ENCODE results near the gene SOX12. TPM values are rescaled to one million over a fixed set of nuclear protein-coding genes. Genes with fewer than 3 reads are reported as not detected.

SOX12 gene
- total RNA-seq, 1 experiment from 2014 or later, result 40.4 TPM

- TF ChIP-seq JUND (IDR thresholded peaks at IDR 0.05) (no peak), POLR2AphosphoS5 (IDR thresholded peaks at IDR 0.05; ENCODE audit: low read depth, low read length) (peak; percentile 47; the same call in 1 of the 2 replicates), MAX (IDR thresholded peaks at IDR 0.05) (no peak), SRF (IDR thresholded peaks at IDR 0.05; ENCODE audit: low read depth) (no peak), YY1 (IDR thresholded peaks at IDR 0.05; ENCODE audit: extremely low read depth, insufficient replicate concordance, low read depth, low read length) (no peak)
- ChIA-PET POLR2A (interaction anchor here (0.7 to 29.0 kb wide), 5 partner anchors 9 to 282 kb away, joined by 3 to 779 read pairs (median 8); partner anchors contain the start of genes CSNK2A1, RBCK1 and TRIB3), CTCF (no interaction called here), RAD21 (ENCODE audit: low non-redundant PET in 1 of 2, low total read pairs in 2 of 2, uncharacterized antibody in 2 of 2, unreplicated experiment in 2 of 2) (no interaction called here)
- intact Hi-C loops (cut with micrococcal nuclease), result loop anchor here (5.0 kb wide), 1 partner anchor 37 kb away; no protein-coding TSS in a partner anchor
- Histone ChIP-seq H3K9me2 (ENCODE audit: insufficient read depth) (no peaks in the 10 kb centered on the region), H3K36me3 (ENCODE audit: control insufficient read depth in 1 of 2, insufficient read depth in 2 of 2, low read length in 2 of 2) (no peaks in the 10 kb centered on the region), H3K4me3 (replicated peaks in 1 of 2; ENCODE audit: low read depth in 1 of 2, low read length in 2 of 2) (no peak overlapping the region), H4K20me1 (ENCODE audit: insufficient read depth) (no peaks in the 10 kb centered on the region), H2AFZ (ENCODE audit: low read depth, low read length, poor library complexity, severe bottlenecking) (no peak overlapping the region), H3K27me3 (ENCODE audit: insufficient read depth, low read length) (no peaks in the 10 kb centered on the region), H3K79me2 (ENCODE audit: insufficient read depth, low read length) (no peaks in the 10 kb centered on the region), H3K27ac (ENCODE audit: low read depth, low read length) (peak overlapping the region; percentile 55), H3K9me3 (ENCODE audit: control insufficient read depth in 1 of 2, insufficient read depth in 1 of 2, low read depth in 1 of 2, low read length in 2 of 2) (no peaks in the 10 kb centered on the region), H3K4me1 (ENCODE audit: control insufficient read depth in 1 of 2, insufficient read depth in 2 of 2, low read length in 2 of 2) (peaks cover 70 to 77% of the 10 kb centered on the region in 2 experiments), H3K9ac (ENCODE audit: low read length) (peak overlapping the region; percentile 32), H3K4me2 (ENCODE audit: low read length) (peak overlapping the region; percentile 55)
- BruUV-seq (replicated peaks), result no TSS peak
- ATAC-seq (peak; percentile 45), DNase-seq (ENCODE audit: low read depth, low spot score) (peak; percentile 73)
These were observed 39.8 kb downstream of the SOX12 start for GRCh38 chr20:364905-365794.

GRCh38 chr20:366041-366718 lies 40.8 kb downstream of the SOX12 start:
- CTCF ChIA-PET, result no interaction called here

More at GRCh38 chr20:366041-366718, 40.8 kb downstream of the SOX12 start:
- ATAC-seq (no peak), DNase-seq (ENCODE audit: low read depth, low spot score) (no peak)
- Histone ChIP-seq H3K4me3 (replicated peaks in 1 of 2; ENCODE audit: low read depth in 1 of 2, low read length in 2 of 2) (no peak overlapping the region), H3K27me3 (ENCODE audit: insufficient read depth, low read length) (no peaks in the 10 kb centered on the region), H3K9me2 (ENCODE audit: insufficient read depth) (no peaks in the 10 kb centered on the region), H3K36me3 (ENCODE audit: control insufficient read depth in 1 of 2, insufficient read depth in 2 of 2, low read length in 2 of 2) (no peaks in the 10 kb centered on the region), H3K27ac (ENCODE audit: low read depth, low read length) (peak overlapping the region; percentile 55), H3K79me2 (ENCODE audit: insufficient read depth, low read length) (no peaks in the 10 kb centered on the region), H2AFZ (ENCODE audit: low read depth, low read length, poor library complexity, severe bottlenecking) (peak overlapping the region; percentile 86), H3K9ac (ENCODE audit: low read length) (peak overlapping the region; percentile 30), H4K20me1 (ENCODE audit: insufficient read depth) (no peaks in the 10 kb centered on the region), H3K4me2 (ENCODE audit: low read length) (peak overlapping the region; percentile 55), H3K9me3 (ENCODE audit: control insufficient read depth in 1 of 2, insufficient read depth in 1 of 2, low read depth in 1 of 2, low read length in 2 of 2) (no peaks in the 10 kb centered on the region), H3K4me1 (ENCODE audit: control insufficient read depth in 1 of 2, insufficient read depth in 2 of 2, low read length in 2 of 2) (peaks cover 80% of the 10 kb centered on the region in 2 experiments)
- BruUV-seq (replicated peaks), result no TSS peak
- POLR2A ChIA-PET, result interaction anchor here (1.1 to 29.0 kb wide), 6 partner anchors 10 to 178 kb away, joined by 4 to 779 read pairs (median 7); partner anchors contain the start of genes CSNK2A1, RBCK1 and TRIB3
- intact Hi-C loops (cut with micrococcal nuclease), result no loop called here
- RAD21 ChIA-PET (ENCODE audit: low non-redundant PET in 1 of 2, low total read pairs in 2 of 2, uncharacterized antibody in 2 of 2, unreplicated experiment in 2 of 2), result no interaction called here
- TF ChIP-seq JUND (IDR thresholded peaks at IDR 0.05), result no peak
- no peak for TF ChIP-seq RAD21 (IDR thresholded peaks at IDR 0.05; ENCODE audit: low read depth)
- TF ChIP-seq FOSL1 (IDR thresholded peaks at IDR 0.05; ENCODE audit: low read depth), result no peak
- no peak for TF ChIP-seq SIN3A (IDR thresholded peaks at IDR 0.05; ENCODE audit: low read depth)

Measured in HCT116 (cell line).